Endodermal cell (in vitro differentiated cells): ENCODE measurements around the gene GLT8D2. TPM values are rescaled to one million over a fixed set of nuclear protein-coding genes. Genes with fewer than 3 reads are reported as not detected.
A peak's percentile ranks its signal among the peaks of the same experiment; 100 is the strongest.

Source experiments
- DNase-seq: peaks from one replicate; pipeline ENCODE4 v3.0.0-alpha.2; 2017
- H3K27ac ChIP-seq: 2 replicates; pipeline ENCODE4 v1.5.1; 2013; ENCODE audit warnings: mild to moderate bottlenecking, low read depth, low read length, moderate library complexity
- H3K27me3 ChIP-seq: 2 replicates; pipeline ENCODE4 v1.6.1; 2013; ENCODE audit warnings: mild to moderate bottlenecking, low read length, moderate library complexity; ENCODE audit not compliant: insufficient read depth, control insufficient read depth, poor library complexity, severe bottlenecking
- H3K36me3 ChIP-seq: 2 replicates; pipeline ENCODE4 v1.7.0; 2013; ENCODE audit warnings: mild to moderate bottlenecking, low read length, moderate library complexity; ENCODE audit not compliant: control insufficient read depth, insufficient read depth
- H3K4me1 ChIP-seq: one replicate; pipeline ENCODE4 v1.7.0; 2013; ENCODE audit warnings: low read length; ENCODE audit not compliant: control insufficient read depth, insufficient read depth
- H3K4me3 ChIP-seq: 2 replicates; pipeline ENCODE4 v1.5.1; 2013; ENCODE audit warnings: mild to moderate bottlenecking, low read length, moderate library complexity
- H3K9ac ChIP-seq: 2 replicates; pipeline ENCODE4 v1.6.1; 2013; ENCODE audit warnings: mild to moderate bottlenecking, low read length, moderate library complexity; ENCODE audit not compliant: poor library complexity, severe bottlenecking; ENCODE audit errors: extremely low read depth
- H3K9me3 ChIP-seq: 2 replicates; pipeline ENCODE4 v1.6.1; 2013; ENCODE audit warnings: mild to moderate bottlenecking, low read length, moderate library complexity; ENCODE audit not compliant: control insufficient read depth
- H3K27ac Mint-ChIP-seq: 2 replicates; pipeline ENCODE4 v1.8.0; 2020; ENCODE audit warnings: mixed read lengths
- H3K27me3 Mint-ChIP-seq: 2 replicates; pipeline ENCODE4 v1.8.0; 2021; ENCODE audit warnings: mild to moderate bottlenecking, mixed read lengths; ENCODE audit not compliant: insufficient read depth
- H3K36me3 Mint-ChIP-seq: 2 replicates; pipeline ENCODE4 v1.8.0; 2020; ENCODE audit warnings: low read depth, mixed read lengths
- H3K4me1 Mint-ChIP-seq: 2 replicates; pipeline ENCODE4 v1.8.0; 2020; ENCODE audit warnings: mixed read lengths
- H3K4me3 Mint-ChIP-seq: 2 replicates; pipeline ENCODE4 v1.8.0; 2020; ENCODE audit warnings: mild to moderate bottlenecking, moderate library complexity, mixed read lengths
- H3K9me3 Mint-ChIP-seq: 2 replicates; pipeline ENCODE4 v1.8.0; 2020; ENCODE audit warnings: mild to moderate bottlenecking, mixed read lengths
- CTCF ChIP-seq: fragments of 200-600 bp; sonication (generic); conservative IDR thresholded peaks from 2 replicates; pipeline ENCODE4 v1.5.0; 2021; ENCODE audit warnings: antibody characterized with exemption, mild to moderate bottlenecking
- WGBS, 2 experiments: methylation state at CpG; one replicate each; pipeline versions ENCODE4 v1.1.5 to v1.1.7; 2013; ENCODE audit warnings: missing lambda C conversion rate in 2 of 2, mixed read lengths in 1 of 2; ENCODE audit not compliant: insufficient coverage in 1 of 2, insufficient read length in 1 of 2; 5-methylcytosine and 5-hydroxymethylcytosine counted together
- total RNA-seq, 2 donors: library from RNA; stranded (reverse); fragmentation: NEBNext Ultra II Directional in 1 of 2; extraction: Animal tissue kit (Norgen Biotek cat#: 25700) in 1 of 2; gene quantifications; 2 replicates in 1 of 2; 3 replicates in 1 of 2; pipeline ENCODE4 v1.2.1, GENCODE V29; 2021

The GLT8D2 gene
- total RNA-seq, 2 donors from 2014 or later = 0.69 to 1.3 TPM

GRCh38 chr12:104073699-104074098 lies 23.7 kb upstream of the GLT8D2 start:
- 100% methylated on average over 1 of the region's 1 CpG; no CpG with 5 or more reads in 1 of the 2 experiments for WGBS, 2 experiments
- H3K9ac ChIP-seq = no peak overlapping the region
- H3K36me3 Mint-ChIP-seq = peaks cover 3% of the 10 kb centered on the region
- H3K4me3 Mint-ChIP-seq = no peak overlapping the region
- no peaks in the 10 kb centered on the region for H3K9me3 ChIP-seq
- no peaks in the 10 kb centered on the region for H3K9me3 Mint-ChIP-seq
- no peak overlapping the region for H3K27ac ChIP-seq
- no peaks in the 10 kb centered on the region for H3K27me3 Mint-ChIP-seq
- no peak overlapping the region for H3K27ac Mint-ChIP-seq
- no peaks in the 10 kb centered on the region for H3K27me3 ChIP-seq
- no peak for TF ChIP-seq CTCF
- DNase-seq = no peak
- no peak overlapping the region for H3K4me3 ChIP-seq
- no peaks in the 10 kb centered on the region for H3K4me1 ChIP-seq
- H3K4me1 Mint-ChIP-seq = peaks cover 4% of the 10 kb centered on the region
- H3K36me3 ChIP-seq = no peaks in the 10 kb centered on the region

GRCh38 chr12:104072099-104072498 lies 22.1 kb upstream of the GLT8D2 start:
- 94 to 100% methylated on average over 2 of the region's 2 CpGs for whole genome bisulfite sequencing, 2 experiments
- Histone ChIP-seq H3K36me3 (peaks cover 6% of the 10 kb centered on the region), H3K27ac (no peak overlapping the region), H3K27me3 (no peaks in the 10 kb centered on the region), H3K4me3 (no peak overlapping the region), H3K4me1 (no peaks in the 10 kb centered on the region), H3K9ac (no peak overlapping the region), H3K9me3 (no peaks in the 10 kb centered on the region)
- TF ChIP-seq CTCF = no peak
- H3K27ac Mint-ChIP-seq = no peak overlapping the region
- peaks cover 3% of the 10 kb centered on the region for H3K36me3 Mint-ChIP-seq
- no peak for DNase-seq
- no peaks in the 10 kb centered on the region for H3K9me3 Mint-ChIP-seq
- H3K4me1 Mint-ChIP-seq = peaks cover 4% of the 10 kb centered on the region
- H3K4me3 Mint-ChIP-seq = no peak overlapping the region
- H3K27me3 Mint-ChIP-seq = no peaks in the 10 kb centered on the region

DNA sequence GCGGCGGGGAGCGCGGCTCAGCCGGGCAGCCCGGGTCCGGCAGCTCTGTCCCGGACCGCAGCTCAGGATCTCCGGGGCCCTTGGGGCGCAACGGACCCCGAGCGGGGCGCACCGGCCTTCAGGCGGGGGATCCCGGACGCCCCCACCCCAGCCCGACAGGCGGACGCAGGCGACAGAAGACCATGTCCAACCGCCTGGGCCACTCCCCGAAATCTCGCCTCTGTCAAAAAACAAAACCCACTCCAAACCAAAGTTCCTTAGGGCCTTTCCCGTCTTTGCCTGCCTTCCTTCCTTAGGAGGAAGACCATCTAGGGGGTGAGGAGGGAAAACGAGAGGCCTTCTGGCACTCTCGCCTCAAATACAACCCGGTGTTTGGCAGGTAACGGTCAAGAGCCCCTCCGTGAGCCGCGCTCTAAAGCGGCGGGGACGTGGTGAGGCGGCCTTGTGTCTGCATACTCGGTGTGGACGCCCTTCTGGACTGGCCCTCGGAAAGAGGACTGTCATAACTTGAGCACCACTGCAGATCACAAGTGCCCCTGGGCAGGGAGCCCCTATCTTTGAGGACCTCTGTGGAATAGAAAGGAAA lies 14.9 kb upstream of the GLT8D2 start:
- 1 to 3% methylated on average over 22 to 41 of the region's 41 CpGs for WGBS, 2 experiments
- Histone ChIP-seq H3K9me3 (no peaks in the 10 kb centered on the region), H3K36me3 (peaks cover 6% of the 10 kb centered on the region), H3K9ac (peak overlapping the region; percentile 25), H3K4me1 (no peaks in the 10 kb centered on the region), H3K4me3 (peak overlapping the region; percentile 93), H3K27me3 (peaks cover 24% of the 10 kb centered on the region), H3K27ac (no peak overlapping the region)
- peaks cover 28% of the 10 kb centered on the region for H3K27me3 Mint-ChIP-seq
- DNase-seq = no peak
- TF ChIP-seq CTCF = no peak
- no peaks in the 10 kb centered on the region for H3K36me3 Mint-ChIP-seq
- peak overlapping the region; percentile 84 for H3K4me3 Mint-ChIP-seq
- H3K4me1 Mint-ChIP-seq = peaks cover 14% of the 10 kb centered on the region
- no peak overlapping the region for H3K27ac Mint-ChIP-seq
- no peaks in the 10 kb centered on the region for H3K9me3 Mint-ChIP-seq
